ENCODE results near the gene ZSCAN10. TPM values are rescaled to one million over a fixed set of nuclear protein-coding genes. Genes with fewer than 3 reads are reported as not detected.

ZSCAN10 gene
- total RNA-seq, 1 donor from 2014 or later: not detected

- no peak overlapping the region for H3K4me3 ChIP-seq
- H3K4me1 ChIP-seq: peaks cover 12% of the 10 kb centered on the region
- DNase-seq: no peak
- intact Hi-C loops (cut with DNase I): no loop called here
- ATAC-seq: no peak
- no peak for TF ChIP-seq CTCF (IDR thresholded peaks at IDR 0.05)
- H3K27me3 ChIP-seq: peaks cover 77% of the 10 kb centered on the region
- no peaks in the 10 kb centered on the region for H3K36me3 ChIP-seq
- no peak overlapping the region for H3K27ac ChIP-seq
- H3K9me3 ChIP-seq: no peaks in the 10 kb centered on the region
These were observed 56.7 kb downstream of the ZSCAN10 start for GRCh38 chr16:3042376-3042775.

GRCh38 chr16:3038896-3039295 is 60.2 kb downstream of the ZSCAN10 start:
- Histone ChIP-seq H3K9me3 (no peaks in the 10 kb centered on the region), H3K27ac (no peak overlapping the region), H3K4me1 (no peaks in the 10 kb centered on the region), H3K36me3 (no peaks in the 10 kb centered on the region), H3K27me3 (peaks cover 69% of the 10 kb centered on the region), H3K4me3 (no peak overlapping the region)
- TF ChIP-seq CTCF (IDR thresholded peaks at IDR 0.05): no peak
- DNase-seq: no peak
- no peak for ATAC-seq
- intact Hi-C loops (cut with DNase I): no loop called here

Other genes with a start within 250 kb of the ZSCAN10 start
- gene PRSS22, start 241.1 kb downstream of the ZSCAN10 start, total RNA-seq: 15.2 TPM
- 29.0 TPM for gene FLYWCH2, start 216.1 kb downstream of the ZSCAN10 start, total RNA-seq
- 41.3 TPM for gene FLYWCH1, start 187.4 kb downstream of the ZSCAN10 start, total RNA-seq
- gene KREMEN2, start 135.0 kb downstream of the ZSCAN10 start, total RNA-seq: not detected
- 7.4 TPM for gene PAQR4, start 129.9 kb downstream of the ZSCAN10 start, total RNA-seq
- gene PKMYT1, start 118.8 kb downstream of the ZSCAN10 start, total RNA-seq: 3.8 TPM
- 0.75 TPM for gene CLDN9, start 86.4 kb downstream of the ZSCAN10 start, total RNA-seq
- not detected for gene CLDN6, start 81.1 kb downstream of the ZSCAN10 start, total RNA-seq
- 74.9 TPM for gene TNFRSF12A, start 78.9 kb downstream of the ZSCAN10 start, total RNA-seq
- 55.7 TPM for gene HCFC1R1, start 75.4 kb downstream of the ZSCAN10 start, total RNA-seq
- 31.4 TPM for gene THOC6, start 75.3 kb downstream of the ZSCAN10 start, total RNA-seq
- gene BICDL2, start 62.4 kb downstream of the ZSCAN10 start, total RNA-seq: 16.3 TPM
- gene MMP25, start 52.7 kb downstream of the ZSCAN10 start, total RNA-seq: 12.8 TPM
- 91.5 TPM for gene IL32, start 33.7 kb downstream of the ZSCAN10 start, total RNA-seq
- gene ZNF205, start 13.3 kb upstream of the ZSCAN10 start, total RNA-seq: 11.7 TPM
- gene ZNF213, start 35.7 kb upstream of the ZSCAN10 start, total RNA-seq: 9.1 TPM
- gene OR1F1, start 88.9 kb upstream of the ZSCAN10 start, total RNA-seq: not detected
- 7.4 TPM for gene ZNF200, start 135.9 kb upstream of the ZSCAN10 start, total RNA-seq
- gene MEFV, start 157.3 kb upstream of the ZSCAN10 start, total RNA-seq: 8.3 TPM
- gene ZNF263, start 184.2 kb upstream of the ZSCAN10 start, total RNA-seq: 27.6 TPM
- gene TIGD7, start 206.1 kb upstream of the ZSCAN10 start, total RNA-seq: 6.9 TPM
- 26.1 TPM for gene ZNF75A, start 206.2 kb upstream of the ZSCAN10 start, total RNA-seq

All from upper lobe of right lung (tissue), 1 donor.